ENCODE data around the gene GPR32.

DNA sequence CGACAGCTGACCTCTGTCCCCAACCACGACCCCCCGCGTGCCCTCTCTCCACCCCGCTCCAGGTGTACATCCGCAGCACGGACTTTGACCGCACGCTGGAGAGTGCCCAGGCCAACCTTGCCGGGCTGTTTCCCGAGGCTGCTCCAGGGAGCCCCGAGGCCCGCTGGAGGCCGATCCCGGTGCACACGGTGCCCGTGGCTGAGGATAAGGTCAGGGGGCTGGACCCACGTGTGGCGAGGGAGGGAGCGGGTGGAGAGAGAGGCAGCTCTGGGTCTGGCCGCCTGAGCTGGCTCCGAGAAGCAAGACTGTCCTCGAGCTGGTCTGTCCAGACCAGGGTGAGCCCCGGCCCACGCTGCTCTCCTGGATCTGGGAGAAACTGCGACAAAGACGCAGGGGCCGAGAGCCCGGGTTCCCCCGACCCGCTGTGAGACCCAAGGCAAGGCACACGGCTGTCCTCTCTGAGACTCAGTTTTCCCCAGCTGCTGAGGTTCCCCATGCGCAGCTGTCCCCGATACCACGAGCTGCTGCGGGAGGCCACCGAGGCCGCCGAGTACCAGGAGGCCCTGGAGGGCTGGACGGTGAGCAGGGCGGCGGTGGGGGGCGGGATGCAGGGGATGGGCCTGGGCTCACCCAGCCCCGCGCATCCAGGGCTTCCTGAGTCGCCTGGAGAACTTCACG lies 21.5 kb downstream of the GPR32 start:
- TF ChIP-seq, protein P1, sequence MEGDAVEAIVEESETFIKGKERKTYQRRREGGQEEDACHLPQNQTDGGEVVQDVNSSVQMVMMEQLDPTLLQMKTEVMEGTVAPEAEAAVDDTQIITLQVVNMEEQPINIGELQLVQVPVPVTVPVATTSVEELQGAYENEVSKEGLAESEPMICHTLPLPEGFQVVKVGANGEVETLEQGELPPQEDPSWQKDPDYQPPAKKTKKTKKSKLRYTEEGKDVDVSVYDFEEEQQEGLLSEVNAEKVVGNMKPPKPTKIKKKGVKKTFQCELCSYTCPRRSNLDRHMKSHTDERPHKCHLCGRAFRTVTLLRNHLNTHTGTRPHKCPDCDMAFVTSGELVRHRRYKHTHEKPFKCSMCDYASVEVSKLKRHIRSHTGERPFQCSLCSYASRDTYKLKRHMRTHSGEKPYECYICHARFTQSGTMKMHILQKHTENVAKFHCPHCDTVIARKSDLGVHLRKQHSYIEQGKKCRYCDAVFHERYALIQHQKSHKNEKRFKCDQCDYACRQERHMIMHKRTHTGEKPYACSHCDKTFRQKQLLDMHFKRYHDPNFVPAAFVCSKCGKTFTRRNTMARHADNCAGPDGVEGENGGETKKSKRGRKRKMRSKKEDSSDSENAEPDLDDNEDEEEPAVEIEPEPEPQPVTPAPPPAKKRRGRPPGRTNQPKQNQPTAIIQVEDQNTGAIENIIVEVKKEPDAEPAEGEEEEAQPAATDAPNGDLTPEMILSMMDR (IDR thresholded peaks at IDR 0.05; ENCODE audit: low read depth, low read length), result no peak
- no peak for TF ChIP-seq POLR2A (IDR thresholded peaks at IDR 0.05; ENCODE audit: extremely low read depth, insufficient read length)
- TF ChIP-seq, protein P2, sequence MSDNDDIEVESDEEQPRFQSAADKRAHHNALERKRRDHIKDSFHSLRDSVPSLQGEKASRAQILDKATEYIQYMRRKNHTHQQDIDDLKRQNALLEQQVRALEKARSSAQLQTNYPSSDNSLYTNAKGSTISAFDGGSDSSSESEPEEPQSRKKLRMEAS (IDR thresholded peaks at IDR 0.05; ENCODE audit: low read depth, low read length), result no peak
- TF ChIP-seq MYC (IDR thresholded peaks at IDR 0.05; ENCODE audit: low read depth, low read length), result no peak

Data from NB4 (cell line).